ENCODE data around the gene RC3H1. TPM values are rescaled to one million over a fixed set of nuclear protein-coding genes. Genes with fewer than 3 reads are reported as not detected.

Gene RC3H1
- total and polyA plus RNA-seq, 7 donors = 2.9 to 39.1 (median 23.0) TPM

GRCh38 chr1:173903827-173904531, 118.2 kb downstream of the RC3H1 start:
- Histone ChIP-seq H3K36me3 (ENCODE audit: insufficient read depth in 1 of 2, low read depth in 1 of 2) (peaks cover 0 to 3% of the 10 kb centered on the region in 2 donors), H3K27ac (no peak overlapping the region), H3K4me1 (no peaks in the 10 kb centered on the region), H3K9me3 (no peaks in the 10 kb centered on the region), H3K4me3 (no peak overlapping the region), H3K27me3 (ENCODE audit: insufficient read depth in 3 of 3, low read length in 2 of 3) (no peaks in the 10 kb centered on the region)
- TF ChIP-seq CTCF (IDR thresholded peaks at IDR 0.05) = no peak
- 79 to 86% (median 81%) methylated on average over 6 of the region's 6 CpGs for WGBS, 3 donors
- ATAC-seq (no peak), DNase-seq (no peak)
- intact Hi-C loops (cut with DNase I) = no loop called here

- H3K27me3 ChIP-seq (ENCODE audit: insufficient read depth in 3 of 3, low read length in 2 of 3) = no peaks in the 10 kb centered on the region
- intact Hi-C loops (cut with DNase I) = no loop called here
- WGBS, 3 donors = 45 to 62% (median 50%) methylated on average over 3 of the region's 3 CpGs
- H3K36me3 ChIP-seq (ENCODE audit: insufficient read depth in 1 of 2, low read depth in 1 of 2) = peaks cover 0 to 3% of the 10 kb centered on the region in 2 donors
- H3K4me3 ChIP-seq = no peak overlapping the region
- TF ChIP-seq CTCF (IDR thresholded peaks at IDR 0.05) = no peak
- ATAC-seq = no peak
- H3K27ac ChIP-seq = no peak overlapping the region
- H3K9me3 ChIP-seq = no peaks in the 10 kb centered on the region
- no peaks in the 10 kb centered on the region for H3K4me1 ChIP-seq
- DNase-seq = no peak
Observed at GRCh38 chr1:173900992-173901391, 121.2 kb downstream of the RC3H1 start.

DNA sequence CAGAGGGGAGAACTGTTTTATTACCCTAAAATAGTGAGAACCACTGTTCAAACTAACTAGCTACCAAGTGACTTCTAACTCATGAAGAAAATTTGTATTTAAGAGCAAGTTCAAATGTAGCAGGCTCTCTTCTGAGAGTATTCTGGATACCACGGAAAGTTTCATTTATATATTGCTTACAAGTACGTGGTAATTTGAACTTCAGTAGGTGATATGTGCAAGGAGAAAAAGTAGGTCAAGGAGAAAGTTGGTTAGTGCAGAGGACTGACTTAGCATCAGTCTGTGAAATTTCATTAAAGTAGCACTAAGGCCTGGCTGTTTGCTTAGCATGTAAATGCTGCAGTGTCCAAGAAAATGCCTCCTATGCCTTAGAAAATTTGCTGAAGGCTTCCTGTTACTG, 121.7 kb downstream of the RC3H1 start:
- no peak for TF ChIP-seq CTCF (IDR thresholded peaks at IDR 0.05)
- no peaks in the 10 kb centered on the region for H3K4me1 ChIP-seq
- DNase-seq (no peak), ATAC-seq (no peak)
- H3K36me3 ChIP-seq (ENCODE audit: insufficient read depth in 1 of 2, low read depth in 1 of 2) = peaks cover under 1 to 3% of the 10 kb centered on the region in 2 donors
- H3K4me3 ChIP-seq = no peak overlapping the region
- intact Hi-C loops (cut with DNase I) = no loop called here
- 46 to 69% (median 59%) methylated on average over 2 of the region's 2 CpGs for WGBS, 3 donors
- no peak overlapping the region for H3K27ac ChIP-seq
- no peaks in the 10 kb centered on the region for H3K27me3 ChIP-seq (ENCODE audit: insufficient read depth in 3 of 3, low read length in 2 of 3)
- no peaks in the 10 kb centered on the region for H3K9me3 ChIP-seq

- no peak overlapping the region for H3K4me3 ChIP-seq
- intact Hi-C loops (cut with DNase I) = no loop called here
- H3K9me3 ChIP-seq = no peaks in the 10 kb centered on the region
- no peak for TF ChIP-seq CTCF (IDR thresholded peaks at IDR 0.05)
- 60 to 86% (median 69%) methylated on average over 3 of the region's 3 CpGs for WGBS, 3 donors
- H3K27ac ChIP-seq = no peak overlapping the region
- no peak for ATAC-seq
- no peak for DNase-seq
- H3K4me1 ChIP-seq = no peaks in the 10 kb centered on the region
- peaks cover 0 to 9% of the 10 kb centered on the region in 2 donors for H3K36me3 ChIP-seq (ENCODE audit: insufficient read depth in 1 of 2, low read depth in 1 of 2)
- no peaks in the 10 kb centered on the region for H3K27me3 ChIP-seq (ENCODE audit: insufficient read depth in 3 of 3, low read length in 2 of 3)
Observed at GRCh38 chr1:173894189-173894588, 128.0 kb downstream of the RC3H1 start.

- Histone ChIP-seq H3K4me3 (no peak overlapping the region), H3K4me1 (no peaks in the 10 kb centered on the region), H3K27ac (no peak overlapping the region), H3K36me3 (ENCODE audit: insufficient read depth in 1 of 2, low read depth in 1 of 2) (peaks cover 0 to 14% of the 10 kb centered on the region in 2 donors), H3K27me3 (ENCODE audit: insufficient read depth in 3 of 3, low read length in 2 of 3) (no peaks in the 10 kb centered on the region), H3K9me3 (no peaks in the 10 kb centered on the region)
- intact Hi-C loops (cut with DNase I) = no loop called here
- ATAC-seq = no peak
- 92 to 96% (median 95%) methylated on average over 1 of the region's 1 CpG for WGBS, 3 donors
- no peak for DNase-seq
- TF ChIP-seq CTCF (IDR thresholded peaks at IDR 0.05) = no peak
Observed at GRCh38 chr1:173893611-173894010, 128.5 kb downstream of the RC3H1 start.
